Skin of body (tissue), 2 donors: ENCODE results near the gene DHX16. TPM values are rescaled to one million over a fixed set of nuclear protein-coding genes. Genes with fewer than 3 reads are reported as not detected.

Experiments used
- DNase-seq: peaks from one replicate; lab custom pipeline; 2025; lab: John Stamatoyannopoulos, UW
- total RNA-seq: library from RNA; depleted of rRNA; stranded (reverse); fragments of >200 nt; gene quantifications from one replicate; pipeline ENCODE4 v1.2.3, GENCODE V29; 2014

The DHX16 gene
- total RNA-seq, 1 donor from 2014 or later, result 17.9 TPM

DNA sequence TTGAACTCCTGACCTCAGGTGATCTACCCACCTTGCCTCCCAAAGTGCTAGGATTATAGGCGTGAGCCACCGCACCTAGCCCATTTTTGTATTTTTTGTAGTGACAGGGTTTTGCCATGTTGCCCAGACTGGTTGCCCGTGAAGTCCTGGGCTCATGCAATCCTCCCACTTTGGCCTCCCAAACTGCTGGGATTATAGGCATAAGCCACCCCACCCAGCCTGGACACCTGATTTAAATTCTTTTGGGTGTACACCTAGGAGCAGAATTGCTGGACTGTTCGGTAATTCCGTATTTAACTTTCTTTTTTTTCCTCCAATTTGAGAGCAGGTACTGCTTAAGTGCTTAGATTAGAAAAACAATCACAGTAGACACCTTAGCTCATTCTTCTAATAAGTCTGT, 23.6 kb upstream of the DHX16 start:
- no peak for DNase-seq

DNA sequence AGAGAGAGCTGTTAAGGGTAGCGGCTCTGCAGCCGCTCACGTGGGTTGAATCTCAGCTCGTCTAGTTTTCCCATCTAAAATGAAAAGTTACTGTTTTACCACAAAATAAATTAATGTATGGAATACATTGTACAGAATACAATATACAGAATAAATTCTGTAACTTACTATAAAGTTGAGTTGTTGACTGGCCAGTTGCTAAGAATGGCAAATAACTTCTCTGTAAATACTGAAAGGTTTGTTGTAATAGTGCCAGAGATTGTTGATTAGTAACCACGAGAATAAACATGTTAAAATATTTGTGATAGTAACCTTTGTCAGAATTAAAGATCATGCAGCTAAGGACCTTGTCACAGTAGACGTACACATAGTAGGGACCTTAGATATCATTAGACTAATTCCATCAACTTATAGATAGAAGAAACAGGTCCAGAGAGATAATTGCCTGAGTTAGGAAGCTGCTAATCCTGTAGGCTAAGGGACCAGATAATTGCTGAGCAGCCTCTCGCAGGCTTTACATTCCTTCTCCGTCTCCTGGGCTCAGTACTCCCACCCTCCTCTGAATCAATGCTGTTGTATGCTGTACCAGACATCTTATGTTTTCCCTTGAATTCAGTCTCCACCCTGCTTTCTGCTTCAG, 18.5 kb upstream of the DHX16 start:
- no peak for DNase-seq

- peak; percentile 89 for DNase-seq
Observed at GRCh38 chr6:30690403-30691207, 17.8 kb upstream of the DHX16 start, which contains the start of gene NRM. Gene NRM (minus strand): TSS chr6:30690984. CDS start chr6:30690974, 10 bp downstream.

GRCh38 chr6:30689985-30690384, 17.2 kb upstream of the DHX16 start:
- DNase-seq, result no peak

DNA sequence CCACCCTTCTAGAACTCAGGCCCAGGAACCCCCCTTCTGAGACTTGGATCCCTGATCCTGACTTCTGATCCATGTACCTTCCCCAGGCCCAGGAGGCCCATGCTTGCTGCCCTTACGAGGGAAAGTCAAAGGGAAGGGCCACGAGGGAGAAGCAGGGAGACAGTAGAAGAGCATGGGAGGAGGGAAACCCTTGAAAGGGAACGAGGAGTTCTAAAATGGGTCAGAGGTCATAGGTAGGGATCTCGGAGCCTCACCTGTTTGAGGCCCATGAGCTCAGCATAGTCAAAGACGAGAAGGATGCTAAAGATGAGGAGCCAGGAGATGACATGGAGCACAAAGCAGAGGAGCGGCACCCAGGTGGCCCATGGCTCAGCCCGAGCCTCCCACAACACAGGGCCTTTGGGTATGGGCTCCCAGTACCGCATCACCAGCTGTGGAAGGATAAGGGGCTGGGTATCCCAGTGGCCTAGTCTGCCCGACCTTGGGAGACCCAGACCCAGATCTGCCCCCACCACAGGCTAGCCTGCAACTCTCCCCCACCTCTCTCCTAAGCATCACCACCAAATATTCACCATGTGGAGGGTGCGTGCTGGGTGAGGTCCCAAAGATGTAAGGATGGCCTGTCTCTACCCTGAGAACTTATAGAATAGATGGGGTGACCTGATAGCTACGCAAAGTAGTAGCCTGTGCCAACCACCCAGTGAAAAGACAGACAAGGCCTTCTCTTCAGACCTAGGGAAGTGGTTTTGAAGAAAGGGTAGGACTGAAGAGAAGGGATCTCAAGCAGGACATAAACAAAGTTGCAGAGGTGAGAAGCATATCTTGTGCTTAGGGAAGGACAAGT, 16.4 kb upstream of the DHX16 start:
- DNase-seq, result no peak

GRCh38 chr6:30688569-30688968, 15.8 kb upstream of the DHX16 start:
- DNase-seq, result no peak

DNA sequence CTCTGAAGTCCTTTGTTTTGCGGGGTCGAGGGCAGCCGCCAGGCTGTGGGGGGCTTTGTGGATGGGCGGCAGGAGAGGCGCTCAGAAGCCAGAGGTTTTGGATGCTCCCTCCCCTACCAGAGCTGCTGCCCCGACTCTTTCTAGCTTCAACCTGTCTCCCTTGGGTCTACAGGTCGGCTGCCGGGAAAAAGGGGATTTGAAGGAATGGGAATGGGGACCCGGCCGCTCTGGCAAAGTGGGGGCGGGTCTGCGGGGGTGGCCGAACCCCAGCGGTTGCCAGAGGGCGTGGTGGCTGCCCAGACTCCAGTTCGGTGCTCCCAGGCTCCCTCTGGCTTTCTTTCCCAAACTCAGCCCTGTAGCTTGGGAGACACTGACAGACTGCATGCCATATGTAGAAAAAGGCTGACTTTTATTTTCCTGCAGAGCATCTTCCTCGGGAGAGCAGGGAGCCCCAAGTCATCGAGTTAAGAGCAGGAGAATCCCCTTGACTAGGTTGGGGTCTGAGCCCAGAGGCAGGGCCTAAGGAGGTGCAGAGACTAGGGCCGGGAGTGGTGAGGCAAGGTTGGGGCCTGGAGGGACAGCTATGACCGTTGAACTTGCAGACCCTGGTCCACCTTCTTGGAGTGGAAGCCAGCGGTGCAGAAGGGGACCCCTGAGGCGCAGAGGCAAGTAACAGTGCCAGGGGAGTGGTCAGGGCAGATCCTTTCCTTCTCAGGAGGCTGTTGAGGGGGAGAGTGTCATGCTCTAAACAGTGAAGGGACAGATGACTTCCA, 15.0 kb upstream of the DHX16 start:
- DNase-seq, result peak; percentile 53

GRCh38 chr6:30686908-30687658, 14.3 kb upstream of the DHX16 start:
- DNase-seq, result peak; percentile 96

GRCh38 chr6:30686009-30686907, 13.5 kb upstream of the DHX16 start, which contains the start of gene PPP1R18:
Gene PPP1R18 (minus strand): TSS chr6:30686645. CDS start chr6:30686018, 627 bp downstream.
- DNase-seq, result peak; percentile 64

GRCh38 chr6:30685157-30686008, 12.6 kb upstream of the DHX16 start:
- no peak for DNase-seq

DNA sequence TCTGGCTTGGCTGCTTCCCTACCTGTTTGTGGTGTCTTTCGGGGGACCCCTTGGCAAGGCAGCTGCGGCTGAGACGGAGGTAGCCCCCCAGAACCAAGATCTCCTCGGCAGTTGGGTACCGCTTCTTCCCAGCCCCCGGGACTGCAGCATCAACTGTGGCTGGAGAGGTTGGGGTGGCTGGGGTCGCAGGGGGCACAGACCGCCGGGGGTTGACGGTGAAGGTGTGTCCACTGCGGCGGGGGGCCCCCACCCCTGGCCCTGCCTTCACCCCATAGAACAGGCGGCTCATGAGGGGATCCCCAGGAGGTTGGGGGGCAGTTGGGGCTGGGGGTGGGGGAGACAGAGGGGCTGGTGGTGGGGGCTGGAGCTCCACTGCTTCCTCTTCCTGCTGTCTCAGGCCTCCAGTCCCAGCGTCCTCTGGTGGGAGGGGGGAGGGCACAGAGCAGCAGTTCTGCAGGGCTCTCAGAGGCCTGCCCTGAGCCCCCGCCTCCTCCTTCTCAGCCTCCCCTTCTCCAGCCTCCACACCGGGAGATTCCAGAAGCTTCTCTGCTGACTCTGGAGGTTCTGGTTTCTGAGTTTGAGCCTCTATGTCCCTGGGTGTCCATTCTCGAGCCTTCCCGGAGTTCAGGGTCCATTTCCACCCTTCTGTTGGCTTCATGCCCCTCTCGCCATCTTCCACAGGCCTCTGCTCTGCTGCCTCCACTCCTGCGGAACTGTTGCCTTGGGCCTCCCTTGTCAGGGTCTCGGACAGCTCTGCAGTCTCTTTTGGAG, 11.8 kb upstream of the DHX16 start:
- no peak for DNase-seq

DNA sequence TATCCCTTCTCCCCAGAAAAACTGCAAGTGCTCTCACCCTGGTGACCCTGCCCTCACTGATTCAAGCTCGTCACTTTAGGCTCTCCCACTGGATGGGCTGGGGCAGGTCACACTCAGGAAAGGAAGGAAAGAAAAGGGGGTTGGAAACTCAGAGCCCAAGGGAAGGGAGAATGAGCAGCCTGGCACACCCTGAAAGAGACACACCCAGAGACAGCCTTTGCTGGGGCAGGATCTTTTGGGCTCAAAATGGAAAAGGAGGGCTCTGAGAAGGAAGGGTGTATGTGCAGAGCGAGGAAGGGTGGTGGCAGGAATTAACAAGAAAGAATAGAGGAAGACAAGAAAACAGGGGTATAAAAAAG, 11.2 kb upstream of the DHX16 start:
- DNase-seq, result peak; percentile 11

GRCh38 chr6:30683183-30683979, 10.6 kb upstream of the DHX16 start:
- DNase-seq, result peak; percentile 8

DNA sequence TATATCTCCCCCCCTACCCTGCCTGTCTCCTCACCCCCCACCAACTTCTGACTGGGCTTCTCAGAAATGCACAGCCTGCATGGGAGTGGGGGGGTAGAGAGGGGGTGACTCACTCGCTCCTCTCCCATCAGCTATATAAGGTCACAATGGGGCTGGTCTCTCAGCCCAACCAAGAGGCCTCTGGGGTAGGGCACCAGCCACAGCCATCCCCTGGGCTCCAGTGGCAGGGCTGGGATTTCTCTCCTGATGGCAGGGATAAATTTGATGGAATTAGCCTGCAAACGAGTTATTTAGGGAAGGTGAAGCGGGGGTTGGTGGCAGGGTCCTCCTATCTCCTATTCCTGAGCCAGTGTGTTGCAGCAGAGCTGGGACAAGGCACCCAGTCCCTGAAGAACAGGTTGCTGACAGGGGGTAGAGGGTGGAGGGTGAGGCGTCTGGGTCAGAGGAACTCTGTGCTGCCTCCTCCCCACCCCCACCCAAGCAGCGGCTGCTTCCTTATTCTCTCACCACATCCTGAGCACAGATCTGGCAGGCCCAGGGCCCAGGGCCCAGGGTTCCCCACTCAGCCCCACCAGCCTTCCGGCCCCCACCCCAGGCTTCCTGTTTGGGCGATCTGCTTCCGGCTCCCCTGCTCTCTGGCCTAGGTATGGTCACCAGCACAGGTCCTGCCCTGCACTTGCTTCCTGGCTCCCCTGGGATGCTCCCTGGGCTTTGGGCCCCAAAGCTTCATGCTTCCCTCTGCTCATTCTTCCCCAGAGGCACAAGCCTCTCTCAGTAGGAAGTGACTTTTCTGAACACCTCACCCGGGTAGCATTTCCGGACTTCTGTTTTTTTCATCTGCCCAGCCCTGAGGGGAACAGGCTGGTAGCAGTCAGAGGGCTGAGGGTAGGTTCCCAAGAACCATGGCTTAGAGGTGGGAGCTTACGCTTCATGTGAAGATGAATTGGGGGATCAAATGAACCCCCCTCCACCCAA, 9.6 kb upstream of the DHX16 start:
- DNase-seq, result peak; percentile 22

DNA sequence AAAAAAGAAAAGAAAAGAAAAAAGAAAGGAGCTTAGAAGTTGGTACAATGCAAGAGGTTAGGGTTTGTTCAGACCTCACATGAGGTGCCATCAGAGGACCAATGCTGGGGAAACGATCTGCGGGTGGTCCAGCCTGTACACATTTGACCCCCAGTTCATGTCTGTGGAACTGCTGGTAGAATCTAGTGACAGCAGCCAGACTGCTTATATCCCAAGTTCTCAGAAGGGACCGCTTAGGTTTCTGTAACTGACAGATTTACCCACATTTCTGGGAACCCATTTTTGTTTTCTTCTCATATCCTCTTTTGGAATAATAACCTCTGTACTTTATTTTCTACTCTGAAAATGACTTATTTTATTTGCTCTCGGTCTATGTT, 8.9 kb upstream of the DHX16 start:
- no peak for DNase-seq
